Stimulated activated CD4-positive, alpha-beta T cell treated with anti-CD3 and anti-CD28 coated beads, Interleukin-1b, Interleukin-23, amount 100 ng/mL, for 1 hour (primary cell): ENCODE data around the gene OR6M1.

ENCODE experiments used
- DNase-seq, 2 donors: peaks; one replicate each; pipeline ENCODE4 v3.0.0-alpha.2; 2020; ENCODE audit warnings: low read depth in 2 of 2

Gene OR6M1, protein sequence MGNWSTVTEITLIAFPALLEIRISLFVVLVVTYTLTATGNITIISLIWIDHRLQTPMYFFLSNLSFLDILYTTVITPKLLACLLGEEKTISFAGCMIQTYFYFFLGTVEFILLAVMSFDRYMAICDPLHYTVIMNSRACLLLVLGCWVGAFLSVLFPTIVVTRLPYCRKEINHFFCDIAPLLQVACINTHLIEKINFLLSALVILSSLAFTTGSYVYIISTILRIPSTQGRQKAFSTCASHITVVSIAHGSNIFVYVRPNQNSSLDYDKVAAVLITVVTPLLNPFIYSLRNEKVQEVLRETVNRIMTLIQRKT

DNA sequence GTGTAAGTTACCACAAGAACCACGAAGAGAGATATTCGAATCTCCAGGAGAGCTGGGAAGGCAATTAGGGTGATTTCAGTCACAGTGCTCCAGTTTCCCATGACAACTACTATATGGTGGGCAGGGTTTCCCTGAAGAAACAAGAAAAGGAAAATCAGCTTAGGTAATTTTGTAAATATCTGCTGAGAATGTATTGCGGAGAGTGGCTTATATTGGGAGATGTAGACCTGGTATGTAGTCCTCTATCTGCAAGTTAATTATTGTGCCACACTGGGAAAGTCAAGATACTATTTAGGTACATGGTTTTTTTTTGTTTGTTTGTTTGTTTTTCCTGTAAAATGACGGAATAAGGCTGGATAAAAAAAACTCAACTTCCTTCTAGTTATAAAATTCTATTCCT is at the start of gene OR6M1:
Gene OR6M1, minus strand, starts transcription at position 101 of the 400 bp plus-strand sequence. Its CDS starts 0 bp downstream, at position 101.
- DNase-seq = no peak

DNA sequence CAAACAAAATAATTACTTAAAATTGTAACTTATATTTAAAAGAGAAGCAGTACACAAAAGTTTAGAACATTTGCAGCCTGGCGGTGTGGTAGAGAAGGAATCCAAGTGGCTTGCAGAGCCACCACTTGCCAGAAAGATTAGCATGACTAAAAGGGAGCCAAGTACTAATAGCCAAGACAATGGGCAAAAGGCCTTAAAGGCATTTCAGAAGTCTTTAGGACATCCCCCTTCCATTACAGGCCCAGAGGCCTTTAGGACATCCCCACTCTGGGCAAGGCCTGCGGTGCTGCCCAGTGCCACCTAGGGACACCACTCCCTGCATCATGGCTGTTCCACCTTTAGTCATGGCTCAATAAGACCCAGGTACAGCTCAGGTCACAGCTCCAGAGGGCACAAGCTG is 46.9 kb upstream of the OR6M1 start:
- no peak for DNase-seq

DNA sequence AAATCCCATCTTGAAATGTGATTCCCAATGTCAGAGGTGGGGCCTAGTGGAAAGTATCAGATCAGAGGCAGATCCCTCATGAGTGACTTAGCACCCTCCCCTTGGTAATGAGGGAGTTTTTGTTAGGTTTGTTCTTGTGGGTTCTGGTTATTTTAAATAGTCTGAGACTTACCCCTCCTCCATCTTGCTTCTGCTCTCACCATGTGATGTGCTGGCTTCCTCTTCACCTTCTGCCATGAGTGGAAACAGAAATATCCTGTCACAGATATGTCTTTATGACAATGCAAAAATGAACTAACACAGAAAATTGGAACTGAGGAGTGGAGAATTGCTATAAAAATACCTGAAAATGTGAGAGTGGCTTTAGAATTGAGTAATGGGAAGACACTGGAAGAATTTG is 46.2 kb upstream of the OR6M1 start:
- DNase-seq = no peak

DNA sequence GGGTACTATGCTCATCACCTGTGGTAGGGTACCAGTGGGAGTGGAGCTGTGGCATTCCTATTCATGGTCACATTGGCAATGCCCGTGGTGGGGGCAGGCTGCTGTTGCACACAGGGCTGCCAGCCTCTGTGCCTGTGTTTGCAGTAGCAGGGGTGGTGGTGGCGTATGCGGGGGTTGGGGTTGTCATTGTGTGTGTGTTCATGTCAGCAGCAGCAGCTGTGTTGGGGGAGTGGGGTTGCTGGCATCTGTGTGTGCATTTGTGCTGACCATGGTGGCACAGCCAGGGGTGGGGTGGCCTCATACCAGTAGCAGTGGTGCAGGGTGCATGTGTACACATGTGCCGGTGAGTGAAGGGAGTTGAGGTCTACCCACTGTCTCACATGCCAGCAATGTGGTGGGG is 45.0 kb upstream of the OR6M1 start:
- no peak for DNase-seq

DNA sequence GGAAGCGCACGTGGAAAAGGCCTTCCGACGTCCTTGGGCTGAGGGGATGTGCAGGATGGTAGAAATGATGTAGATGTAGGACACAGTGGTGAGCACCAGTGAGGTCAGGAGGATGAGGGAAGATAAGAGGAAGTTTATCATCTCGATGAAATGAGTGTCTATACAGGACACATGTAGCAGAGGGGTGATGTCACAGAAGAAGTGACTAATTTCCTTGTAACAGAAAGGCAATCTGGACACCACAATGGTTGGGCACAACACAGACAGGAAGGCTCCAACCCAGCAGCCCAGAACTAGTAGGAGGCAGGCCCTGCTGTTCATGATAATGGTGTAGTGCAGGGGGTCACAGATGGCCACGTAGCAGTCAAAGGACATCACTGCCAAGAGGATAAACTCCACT is 35.0 kb upstream of the OR6M1 start:
- DNase-seq = no peak

DNA sequence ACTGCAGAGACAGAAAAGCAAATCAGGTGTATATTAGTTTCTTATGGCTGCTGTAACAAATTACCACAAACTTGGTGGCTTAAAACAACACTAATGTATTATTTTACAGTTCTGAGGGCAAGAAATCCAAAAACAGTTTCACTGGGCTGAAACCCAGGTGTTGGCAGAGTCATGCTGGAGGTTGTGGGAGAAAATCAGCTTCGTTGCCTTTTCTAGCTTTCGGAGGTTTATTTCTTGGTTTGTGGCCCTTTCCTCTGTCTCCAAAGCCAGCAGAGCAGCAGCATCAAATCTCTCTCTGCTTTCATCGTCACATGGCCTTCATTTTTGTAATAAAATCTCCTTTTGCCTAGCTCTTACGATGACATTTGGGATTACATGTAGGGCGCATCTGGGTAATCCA is 33.0 kb upstream of the OR6M1 start:
- DNase-seq = no peak

DNA sequence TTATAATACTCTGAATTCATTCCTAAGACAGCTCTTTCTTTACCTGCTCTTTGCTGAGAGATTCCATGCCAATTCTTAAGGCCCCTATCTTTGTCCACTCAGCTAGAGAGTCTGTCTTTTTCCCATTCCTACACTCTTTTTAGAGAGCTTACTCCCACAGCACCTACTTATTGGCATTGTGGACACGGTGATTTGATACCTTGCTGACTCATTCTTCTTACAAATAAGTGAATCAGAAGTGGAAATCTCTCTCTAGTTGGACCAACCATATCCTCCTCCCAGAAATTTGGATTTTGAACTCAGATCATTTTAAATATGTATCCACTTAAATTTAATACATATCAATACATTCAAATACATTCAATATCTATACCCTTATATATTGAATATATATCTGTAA is 32.5 kb upstream of the OR6M1 start:
- DNase-seq = no peak

DNA sequence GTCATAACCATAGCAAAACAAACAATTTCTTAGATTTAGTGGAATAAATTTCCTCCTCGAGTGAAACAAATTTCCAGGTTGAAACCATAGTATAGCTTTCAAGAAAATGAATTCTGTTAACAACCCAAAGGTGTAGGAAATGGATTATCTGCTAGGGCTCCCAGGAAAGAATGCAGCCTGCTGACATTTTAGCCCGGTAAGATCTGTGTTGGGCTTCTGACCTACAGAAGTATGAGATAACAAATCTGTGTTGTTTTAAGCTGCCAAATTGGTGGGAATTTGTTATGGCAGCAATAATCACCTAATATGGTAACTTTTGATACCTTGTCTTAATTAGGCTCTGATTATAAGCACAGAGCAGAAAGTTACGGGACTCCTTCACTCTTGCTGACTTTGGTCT is 32.0 kb upstream of the OR6M1 start:
- DNase-seq = no peak

DNA sequence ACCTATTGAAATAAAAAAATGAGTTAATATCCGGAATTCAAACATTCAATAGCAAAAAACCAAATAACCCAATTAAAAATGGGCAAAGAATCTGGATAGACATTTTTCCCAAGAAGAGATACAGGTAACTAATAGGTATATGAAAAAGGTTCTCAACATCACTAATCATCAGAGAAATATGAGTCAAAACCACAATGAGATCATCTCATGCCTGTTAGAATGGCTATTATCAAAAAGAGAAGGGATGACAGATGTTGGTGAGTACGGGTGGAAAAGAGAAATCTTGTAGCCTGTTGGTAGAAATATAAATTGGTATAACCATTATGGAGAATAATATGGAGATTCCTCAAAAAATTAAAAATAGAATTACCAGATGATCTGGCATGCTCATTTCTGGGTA is 26.9 kb upstream of the OR6M1 start:
- DNase-seq = no peak

DNA sequence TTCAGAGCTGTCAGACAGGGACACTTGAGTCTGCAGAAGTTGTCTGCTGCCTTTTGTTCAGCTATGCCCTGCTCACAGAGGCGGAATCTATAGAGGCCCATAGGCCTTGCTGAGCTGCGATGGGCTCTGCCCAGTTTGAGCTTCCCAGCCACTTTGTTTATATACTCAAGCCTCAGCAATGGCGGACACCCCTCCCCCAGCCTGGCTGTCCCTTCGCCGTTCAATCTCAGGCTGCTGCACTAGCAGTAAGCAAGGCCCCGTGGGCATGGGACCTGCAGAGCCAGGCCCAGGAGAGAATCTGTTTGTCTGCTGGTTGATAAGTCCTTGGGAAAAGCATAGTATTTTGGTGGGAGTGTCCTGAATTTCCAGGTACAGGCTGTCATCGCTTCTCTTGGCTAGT is 23.6 kb upstream of the OR6M1 start:
- no peak for DNase-seq

DNA sequence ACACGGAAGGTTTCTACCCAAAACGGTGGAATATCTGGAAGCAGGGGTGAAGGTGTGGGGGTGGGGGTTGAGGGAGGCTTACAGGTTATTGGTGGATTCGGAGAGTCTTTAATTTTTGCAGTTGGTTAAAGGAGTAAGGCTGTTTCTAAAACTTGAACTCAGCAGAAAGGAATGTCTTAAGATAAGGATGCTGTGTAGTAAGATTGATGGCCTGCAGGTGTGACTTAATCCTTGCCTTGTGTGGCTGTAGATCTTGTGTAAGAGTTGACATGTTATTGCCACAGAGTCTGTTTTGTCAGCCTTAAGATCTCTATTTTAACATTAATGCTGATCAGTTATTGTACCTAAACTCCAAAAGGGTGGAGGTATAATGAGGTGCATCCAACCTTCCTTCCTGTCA is 16.4 kb upstream of the OR6M1 start:
- DNase-seq = no peak

DNA sequence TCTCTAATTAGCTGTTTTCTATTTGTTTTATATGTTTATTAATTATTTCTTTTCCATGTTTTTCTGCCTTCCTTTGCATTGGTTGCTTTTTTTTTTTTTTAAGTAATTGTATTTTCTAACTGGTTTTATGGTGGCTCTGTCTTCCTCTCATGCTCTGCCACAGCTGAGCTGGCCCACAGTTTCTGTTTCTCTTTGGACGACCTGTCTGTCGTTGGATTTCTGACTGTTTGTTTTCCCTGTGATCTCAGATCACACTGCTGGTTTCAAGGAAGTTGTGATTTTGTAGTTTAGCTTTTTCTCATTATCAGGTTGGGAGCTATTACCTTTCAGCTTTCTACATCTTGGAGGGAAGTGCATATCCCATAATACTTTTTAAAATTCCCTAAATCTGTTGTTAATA is 15.9 kb upstream of the OR6M1 start:
- DNase-seq = no peak

DNA sequence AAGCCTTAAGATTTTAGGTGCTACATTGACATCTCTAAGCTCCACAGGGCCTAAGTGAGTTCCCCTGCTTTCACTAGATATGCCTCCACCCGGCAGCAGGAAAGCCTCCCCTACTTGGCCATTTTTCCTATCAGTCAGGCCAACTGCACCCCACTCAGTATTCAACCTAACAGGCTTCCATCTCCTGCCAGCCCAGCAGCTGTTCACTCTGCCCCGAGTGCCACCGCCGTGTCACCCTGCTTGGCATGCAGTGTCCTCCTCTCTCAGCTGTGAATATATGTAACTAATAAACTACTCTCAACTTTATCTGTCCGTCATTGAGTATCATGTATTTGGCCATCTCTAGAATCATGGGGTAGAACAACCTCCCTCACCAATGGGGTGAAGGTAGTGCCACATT is 9.0 kb upstream of the OR6M1 start:
- no peak for DNase-seq

DNA sequence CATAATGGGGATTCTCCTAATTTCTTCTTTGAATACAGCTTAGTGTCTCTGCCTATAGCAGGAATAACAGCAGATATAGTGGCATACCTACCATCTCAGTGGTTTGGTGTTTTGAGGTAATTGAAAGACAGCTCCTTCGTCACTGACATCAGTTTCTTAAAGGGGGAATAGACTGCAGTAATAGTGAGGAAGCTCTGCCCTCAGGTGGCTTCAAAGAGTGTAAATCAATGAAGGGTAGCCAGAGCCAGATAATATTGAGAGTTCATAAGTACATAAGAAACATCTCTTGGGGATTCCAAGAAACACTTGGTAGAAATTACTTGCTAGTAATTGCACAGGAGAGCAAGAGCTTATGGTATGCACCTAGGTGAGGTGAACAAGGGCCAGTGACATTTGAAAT is 4.4 kb downstream of the OR6M1 start:
- no peak for DNase-seq

DNA sequence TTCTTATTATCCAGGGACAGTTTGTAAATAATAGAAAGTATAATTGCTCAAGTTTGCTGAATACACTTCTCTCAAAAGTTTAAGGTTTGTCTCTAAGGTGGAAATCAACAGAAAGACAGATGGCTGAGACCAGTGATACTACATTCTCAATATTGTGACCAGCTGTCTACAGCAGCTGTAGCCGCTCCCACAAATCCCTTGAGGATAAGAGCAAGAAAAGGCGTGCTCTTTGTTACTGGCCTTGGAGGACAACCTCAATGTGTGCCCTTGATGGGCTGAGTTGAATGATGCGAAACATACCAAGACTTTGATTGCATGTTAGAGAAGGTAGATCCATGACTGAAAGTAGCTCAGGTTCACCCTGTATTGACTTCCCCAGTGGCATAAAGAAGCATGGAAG is 6.1 kb downstream of the OR6M1 start:
- no peak for DNase-seq

DNA sequence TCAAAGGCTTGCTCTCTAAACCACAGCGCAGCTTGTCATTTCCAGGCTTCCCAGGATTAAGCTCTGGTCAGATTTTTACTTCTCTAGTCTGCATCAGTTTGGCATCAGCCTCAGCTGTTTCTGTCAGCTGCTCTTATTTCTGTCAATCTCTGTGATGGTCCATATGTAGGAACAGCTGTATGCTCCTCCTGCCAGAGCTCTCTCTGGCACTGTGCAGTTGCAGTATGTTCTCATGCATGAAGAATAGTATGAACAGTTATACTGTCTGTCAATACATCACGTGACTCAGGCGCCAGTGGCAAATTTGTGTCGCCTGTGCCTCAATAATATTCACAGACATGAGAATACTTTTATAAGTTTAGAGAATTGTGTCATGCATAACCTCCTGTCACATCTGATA is 6.7 kb downstream of the OR6M1 start:
- DNase-seq = no peak

DNA sequence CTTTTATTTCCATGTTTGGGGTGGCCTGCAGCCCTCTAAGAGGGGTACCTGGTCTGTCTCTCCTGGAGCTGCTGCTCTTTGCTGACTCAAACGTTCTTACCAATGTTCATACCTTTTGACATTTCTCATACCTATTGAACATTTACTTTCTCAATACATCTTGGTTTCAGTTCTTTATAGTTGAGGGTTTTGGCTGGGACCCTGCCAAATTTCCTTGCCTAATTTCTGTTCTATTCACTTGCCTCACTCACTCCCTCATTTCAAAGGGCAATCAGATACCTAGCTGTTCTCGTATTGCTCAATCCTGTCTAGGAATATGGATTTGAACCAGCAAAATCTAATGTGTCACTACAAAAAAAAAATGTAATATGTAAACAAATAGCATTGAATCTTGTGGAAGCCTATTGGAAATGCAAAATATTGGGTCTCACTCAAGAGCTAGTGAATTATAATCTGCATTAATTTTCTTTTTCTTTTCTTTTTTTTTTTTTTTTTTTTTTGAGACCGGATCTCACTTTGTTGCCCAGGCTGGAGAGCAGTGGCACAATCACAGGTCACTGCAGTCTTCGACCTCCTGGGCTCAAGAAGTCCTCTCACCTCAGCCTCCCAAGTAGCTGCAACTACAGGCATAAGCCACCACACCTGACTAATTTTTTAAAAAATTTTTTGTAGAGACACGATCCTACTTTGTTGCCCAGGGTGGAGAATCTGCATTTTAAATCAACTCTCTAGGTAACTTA is 7.5 kb downstream of the OR6M1 start:
- no peak for DNase-seq

DNA sequence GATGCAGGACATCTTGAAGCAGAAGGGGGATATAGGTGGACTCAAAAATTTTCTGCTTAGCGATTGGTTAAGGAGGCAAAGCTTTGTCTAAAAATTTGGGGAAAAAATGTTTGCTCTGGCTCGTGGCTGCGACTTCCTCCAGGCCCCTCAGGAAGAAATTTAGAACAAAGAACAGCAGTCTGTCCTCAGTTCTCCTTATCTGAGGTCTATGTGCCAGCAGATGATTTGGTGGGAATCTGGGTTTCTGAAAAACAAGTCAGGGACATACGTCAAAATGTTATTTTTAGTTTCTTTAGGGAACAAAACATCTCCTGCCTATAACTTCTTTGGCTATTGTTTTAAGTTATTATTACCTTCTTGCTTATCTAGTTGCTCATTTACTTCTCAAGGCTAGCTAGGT is 8.1 kb downstream of the OR6M1 start:
- no peak for DNase-seq

DNA sequence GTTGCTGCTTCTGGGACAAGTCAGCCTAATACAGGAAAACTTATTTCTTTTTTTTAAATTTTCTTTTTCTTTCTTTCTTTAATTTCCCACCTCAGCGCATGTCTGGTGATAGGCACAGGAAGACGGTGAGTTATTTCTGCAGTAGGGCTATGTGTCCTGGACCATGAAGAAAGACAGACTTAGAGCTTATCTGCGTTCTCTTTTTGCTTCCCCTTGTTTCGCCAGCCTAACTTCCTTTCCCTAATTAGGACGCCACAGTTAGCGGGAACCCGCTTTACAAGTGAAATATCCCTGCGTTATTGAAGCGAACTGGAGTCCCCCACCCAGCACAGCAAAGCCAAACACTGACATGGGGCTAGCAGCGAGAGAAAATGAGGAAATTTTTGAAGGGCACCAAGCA is 8.6 kb downstream of the OR6M1 start:
- no peak for DNase-seq

DNA sequence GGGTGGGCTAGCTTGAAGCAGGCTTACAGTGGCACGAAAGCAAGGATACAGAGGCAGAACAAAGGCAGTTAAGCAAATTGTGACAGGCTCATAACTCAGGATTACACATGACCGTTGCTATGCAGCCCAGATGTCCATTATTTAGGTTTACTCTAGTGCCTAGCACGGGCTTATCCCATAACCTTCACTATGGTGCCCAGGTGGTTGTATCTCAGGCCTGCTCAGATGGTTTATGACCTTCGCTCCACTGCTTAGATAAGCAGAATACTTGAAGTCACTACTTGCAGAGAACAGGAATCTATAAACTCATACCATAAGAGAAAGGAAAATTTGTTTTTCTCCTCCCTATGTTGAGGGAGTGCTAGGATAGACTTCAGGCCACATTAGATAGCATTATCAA is 9.0 kb downstream of the OR6M1 start:
- DNase-seq = no peak

DNA sequence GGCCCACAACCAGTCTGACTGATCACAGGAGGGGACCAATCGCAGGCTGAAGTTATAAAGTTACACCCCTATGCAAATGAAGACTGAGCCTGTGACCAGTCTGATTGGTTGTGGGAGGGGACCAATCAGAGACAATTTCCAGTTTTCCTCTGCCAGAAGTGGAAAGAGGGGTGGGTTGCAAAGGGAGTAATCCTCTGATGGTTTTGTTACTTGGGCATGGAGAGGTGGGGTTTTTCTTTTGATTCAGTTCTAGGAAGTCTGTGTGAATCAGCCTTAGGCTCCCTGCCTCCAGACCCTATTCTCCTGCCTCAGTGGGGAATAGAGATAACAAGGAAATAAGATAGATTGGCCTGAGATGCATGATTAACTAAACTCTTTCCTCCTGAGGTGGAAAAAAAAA is 9.9 kb downstream of the OR6M1 start:
- no peak for DNase-seq

DNA sequence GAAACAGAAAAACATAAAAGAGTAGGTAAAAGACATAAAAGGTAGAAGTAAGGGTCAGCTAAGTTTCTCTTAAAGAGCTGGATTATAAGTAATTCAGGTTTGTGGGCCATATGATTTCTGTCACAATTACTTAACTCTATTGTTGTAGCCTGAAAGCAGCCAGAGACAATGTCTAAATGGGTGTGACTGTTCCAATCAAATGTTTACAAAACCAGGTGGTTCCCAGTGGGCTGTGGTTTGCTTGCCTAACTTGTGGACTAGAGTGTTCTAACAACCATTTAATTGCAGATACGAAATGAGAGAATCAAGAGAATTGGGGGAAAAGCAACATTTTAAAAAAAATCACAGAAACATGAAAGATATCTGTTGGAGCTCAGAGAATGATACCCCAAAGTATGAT is 22.6 kb downstream of the OR6M1 start:
- DNase-seq = no peak

DNA sequence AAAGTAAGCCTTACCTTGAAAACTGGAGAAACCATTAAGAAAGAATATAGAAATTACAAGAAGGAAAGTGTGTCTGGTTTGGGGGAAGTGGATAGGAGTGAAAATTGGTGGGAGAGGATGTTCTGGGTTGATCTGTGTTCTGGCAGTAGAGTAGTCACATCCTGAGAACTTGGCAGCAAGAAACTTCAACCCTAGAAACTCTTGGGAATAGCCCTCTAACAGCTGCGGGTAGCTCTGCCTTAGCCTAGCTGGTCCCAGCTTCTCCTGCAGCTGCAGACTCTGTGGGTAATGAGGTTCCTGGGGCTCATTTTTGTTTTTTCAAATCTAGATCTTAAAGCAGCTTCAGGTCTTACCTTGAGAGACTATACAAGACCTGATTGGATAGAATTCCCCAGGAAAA is 27.6 kb downstream of the OR6M1 start:
- DNase-seq = no peak
